ENCODE results near the gene PACSIN1.
"Not testable (repeated sequence)": the region's sequence is repeated elsewhere in the genome, so short reads cannot be mapped to it uniquely, and the experiment has no call there.

PACSIN1 gene

DNA sequence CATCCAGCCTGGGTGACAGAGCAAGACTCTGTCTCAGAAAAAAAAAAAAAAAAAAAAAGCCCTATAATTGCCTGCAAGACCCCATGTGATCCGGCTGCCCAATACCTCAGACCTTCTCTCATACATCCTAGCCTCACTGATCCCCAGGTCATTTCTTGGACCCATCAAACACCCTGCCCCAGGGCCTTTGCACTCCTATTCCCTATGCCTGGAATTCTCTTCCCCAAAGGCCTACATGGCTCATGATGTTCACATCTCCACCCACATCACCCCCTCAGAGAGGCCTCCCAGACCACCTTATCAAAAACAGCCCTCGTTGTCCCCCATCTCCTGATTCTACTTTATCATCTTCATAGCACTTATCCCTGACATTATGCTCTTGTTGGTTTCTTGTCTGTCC, 8.9 kb downstream of the PACSIN1 start:
- no peak for TF ChIP-seq CTCF (IDR thresholded peaks at IDR 0.05; ENCODE audit: low read depth, low read length, missing control alignments)
- H3K4me3 ChIP-seq (replicated peaks; ENCODE audit: low read depth, low read length): no peak overlapping the region
- no peak for DNase-seq (ENCODE audit: extremely low read depth, low read depth)

GRCh38 chr6:34475238-34475682, 9.4 kb downstream of the PACSIN1 start:
- DNase-seq (ENCODE audit: extremely low read depth, low read depth): peak; percentile 37
- no peak for TF ChIP-seq CTCF (IDR thresholded peaks at IDR 0.05; ENCODE audit: low read depth, low read length, missing control alignments)
- H3K4me3 ChIP-seq (replicated peaks; ENCODE audit: low read depth, low read length): no peak overlapping the region

- DNase-seq (ENCODE audit: extremely low read depth, low read depth): no peak
- no peak for TF ChIP-seq CTCF (IDR thresholded peaks at IDR 0.05; ENCODE audit: low read depth, low read length, missing control alignments)
- H3K4me3 ChIP-seq (replicated peaks; ENCODE audit: low read depth, low read length): no peak overlapping the region
These were observed 10.0 kb downstream of the PACSIN1 start for GRCh38 chr6:34475767-34476328.

- DNase-seq (ENCODE audit: extremely low read depth, low read depth): no peak
- H3K4me3 ChIP-seq (replicated peaks; ENCODE audit: low read depth, low read length): no peak overlapping the region
- TF ChIP-seq CTCF (IDR thresholded peaks at IDR 0.05; ENCODE audit: low read depth, low read length, missing control alignments): no peak
These were observed 10.6 kb downstream of the PACSIN1 start for GRCh38 chr6:34476447-34476846.

DNA sequence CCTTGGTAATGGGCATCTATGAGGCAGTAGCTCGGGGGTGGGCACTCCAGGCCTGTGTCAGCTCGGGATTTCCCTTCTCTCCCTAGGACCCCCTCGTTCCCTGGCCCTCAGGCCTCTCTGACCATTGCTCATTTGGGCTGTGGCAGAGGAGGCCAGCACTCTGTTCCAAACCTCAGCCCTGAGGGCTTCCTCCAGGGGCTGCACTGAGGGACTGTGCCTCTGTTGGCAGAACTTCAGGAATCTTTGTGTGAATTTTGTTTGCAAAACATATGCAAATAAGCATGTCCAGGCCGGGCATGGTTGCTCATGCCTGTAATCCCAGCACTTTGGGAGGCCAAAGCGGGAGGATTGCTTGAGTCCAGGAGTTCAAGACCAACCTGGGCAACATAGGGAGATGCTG, 11.0 kb downstream of the PACSIN1 start:
- no peak for DNase-seq (ENCODE audit: extremely low read depth, low read depth)
- no peak overlapping the region for H3K4me3 ChIP-seq (replicated peaks; ENCODE audit: low read depth, low read length)

DNA sequence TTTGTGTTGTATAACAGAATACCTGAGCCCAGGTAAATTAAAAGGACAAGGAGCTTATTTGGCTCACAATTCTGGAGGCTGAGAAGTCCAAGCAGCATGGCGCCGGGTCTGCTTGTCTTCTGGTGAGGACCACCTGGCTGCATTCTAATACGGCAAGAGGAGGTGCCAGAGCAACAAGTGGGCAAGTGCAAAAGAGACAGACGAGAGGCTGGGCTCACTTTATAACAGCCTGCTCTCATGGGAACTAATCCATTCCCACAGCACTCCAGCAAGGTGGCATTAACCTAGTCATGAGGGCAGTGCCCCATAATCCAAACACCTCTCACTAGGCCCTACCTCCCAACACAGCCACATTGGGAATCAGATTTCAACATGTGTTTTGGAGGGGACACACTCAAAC, 12.9 kb downstream of the PACSIN1 start:
- no peak overlapping the region for H3K4me3 ChIP-seq (replicated peaks; ENCODE audit: low read depth, low read length)
- no peak for DNase-seq (ENCODE audit: extremely low read depth, low read depth)
- no peak for TF ChIP-seq CTCF (IDR thresholded peaks at IDR 0.05; ENCODE audit: low read depth, low read length, missing control alignments)

More for the DNA sequence above, 11.0 kb downstream of the PACSIN1 start:
- no peak for TF ChIP-seq CTCF (IDR thresholded peaks at IDR 0.05; ENCODE audit: low read depth, low read length, missing control alignments)

- H3K4me3 ChIP-seq (replicated peaks; ENCODE audit: low read depth, low read length); DNase-seq (ENCODE audit: extremely low read depth, low read depth): not testable (repeated sequence)
These were observed 17.9 kb downstream of the PACSIN1 start for GRCh38 chr6:34483781-34484180.
